HG03064 (cell line): ENCODE measurements around the gene FHOD3.
A peak's percentile ranks its signal among the peaks of the same experiment; 100 is the strongest.
"Not testable (repeated sequence)": the region's sequence is repeated elsewhere in the genome, so short reads cannot be mapped to it uniquely, and the experiment has no call there.

Experiments used
- ATAC-seq: cut with Tn5 transposase; IDR thresholded peaks from one replicate; pipeline ENCODE4 v1.9.1; 2021; ENCODE audit warnings: low read depth; ENCODE audit not compliant: unreplicated experiment

FHOD3 gene

GRCh38 chr18:36798738-36799473, 501.4 kb downstream of the FHOD3 start:
- no peak for ATAC-seq

GRCh38 chr18:36805105-36805504, 507.6 kb downstream of the FHOD3 start:
- no peak for ATAC-seq

GRCh38 chr18:36808681-36809080, 511.2 kb downstream of the FHOD3 start:
- ATAC-seq: no peak

GRCh38 chr18:36809590-36810381, 512.3 kb downstream of the FHOD3 start:
- ATAC-seq: peak; percentile 95

- no peak for ATAC-seq
These were observed 513.9 kb downstream of the FHOD3 start for GRCh38 chr18:36811430-36811829.

GRCh38 chr18:36811955-36812354, 514.4 kb downstream of the FHOD3 start:
- ATAC-seq: no peak

GRCh38 chr18:36812678-36813077, 515.2 kb downstream of the FHOD3 start:
- no peak for ATAC-seq

- ATAC-seq: no peak
These were observed 515.7 kb downstream of the FHOD3 start for GRCh38 chr18:36813101-36813775.

- ATAC-seq: no peak
These were observed 516.3 kb downstream of the FHOD3 start for GRCh38 chr18:36813824-36814223.

- ATAC-seq: no peak
These were observed 517.5 kb downstream of the FHOD3 start for GRCh38 chr18:36814994-36815393.

GRCh38 chr18:36816096-36816495, 518.6 kb downstream of the FHOD3 start:
- not testable (repeated sequence) for ATAC-seq

- ATAC-seq: no peak
These were observed 519.5 kb downstream of the FHOD3 start for GRCh38 chr18:36817039-36817438.

GRCh38 chr18:36818652-36819051, 521.1 kb downstream of the FHOD3 start:
- no peak for ATAC-seq

GRCh38 chr18:36819621-36820020, 522.1 kb downstream of the FHOD3 start:
- no peak for ATAC-seq

GRCh38 chr18:36821681-36822080, 524.2 kb downstream of the FHOD3 start:
- no peak for ATAC-seq

GRCh38 chr18:36825526-36825925, 528.0 kb downstream of the FHOD3 start:
- ATAC-seq: no peak

GRCh38 chr18:36826556-36826955, 529.0 kb downstream of the FHOD3 start:
- no peak for ATAC-seq

GRCh38 chr18:36828157-36828629, 530.7 kb downstream of the FHOD3 start:
- peak; percentile 26 for ATAC-seq

GRCh38 chr18:36828630-36829361, 531.3 kb downstream of the FHOD3 start, which contains the start of the genes KIAA1328 and TPGS2:
Gene KIAA1328, plus strand, starts transcription at chr18:36829127. Its CDS starts 12 bp downstream, at chr18:36829139.
Gene TPGS2, minus strand, starts transcription at chr18:36829002. Its CDS starts 235 bp downstream, at chr18:36828767.
- ATAC-seq: peak; percentile 95
